ENCODE measurements around the gene C8G. TPM values are rescaled to one million over a fixed set of nuclear protein-coding genes. Genes with fewer than 3 reads are reported as not detected.

Gene C8G
- total RNA-seq, 2 donors from 2014 or later, result 1.4 to 2.7 TPM

GRCh38 chr9:136975644-136976043, 30.6 kb downstream of the C8G start:
- Mint-ChIP-seq H3K4me1 (peaks cover 22% of the 10 kb centered on the region), H3K27ac (peak overlapping the region; percentile 74), H3K4me3 (peak overlapping the region; percentile 86), H3K36me3 (ENCODE audit: low read depth) (no peaks in the 10 kb centered on the region), H3K27me3 (no peaks in the 10 kb centered on the region)
- ATAC-seq (no peak), DNase-seq (peak in 1 of 3 donors; percentile 39)
- H3K9me3 ChIP-seq (ENCODE audit: control insufficient read depth, low read length, poor library complexity, severe bottlenecking), result no peaks in the 10 kb centered on the region

- H3K9me3 ChIP-seq (ENCODE audit: control insufficient read depth, low read length, poor library complexity, severe bottlenecking), result no peaks in the 10 kb centered on the region
- ATAC-seq, result no peak
- Mint-ChIP-seq H3K27ac (peak within 1 kb of the TSS; percentile 74), H3K36me3 (ENCODE audit: low read depth) (no peaks in the 10 kb centered on the region), H3K4me1 (peaks cover 24% of the 10 kb centered on the region), H3K4me3 (peak within 1 kb of the TSS; percentile 86), H3K27me3 (no peaks in the 10 kb centered on the region)
- no peak for DNase-seq
Observed at GRCh38 chr9:136977223-136977622, 32.2 kb downstream of the C8G start, which contains the start of gene PTGDS. PTGDS (plus strand) TSS chr9:136977504; CDS start chr9:136977579, 75 bp downstream.

- Mint-ChIP-seq H3K27me3 (no peaks in the 10 kb centered on the region), H3K36me3 (ENCODE audit: low read depth) (no peaks in the 10 kb centered on the region), H3K4me1 (peaks cover 24% of the 10 kb centered on the region), H3K27ac (no peak overlapping the region), H3K4me3 (peak overlapping the region; percentile 86)
- ATAC-seq (no peak), DNase-seq (no peak)
- no peaks in the 10 kb centered on the region for H3K9me3 ChIP-seq (ENCODE audit: control insufficient read depth, low read length, poor library complexity, severe bottlenecking)
Observed at GRCh38 chr9:136977649-136978072, 32.6 kb downstream of the C8G start.

GRCh38 chr9:136978073-136978864, 33.2 kb downstream of the C8G start:
- ATAC-seq, result peak; percentile 74
- peaks cover 24% of the 10 kb centered on the region for H3K4me1 Mint-ChIP-seq
- H3K4me3 Mint-ChIP-seq, result peak overlapping the region; percentile 86

GRCh38 chr9:136978865-136979544, 34.0 kb downstream of the C8G start:
- H3K4me1 Mint-ChIP-seq, result peaks cover 27% of the 10 kb centered on the region
- no peaks in the 10 kb centered on the region for H3K9me3 ChIP-seq (ENCODE audit: control insufficient read depth, low read length, poor library complexity, severe bottlenecking)
- peaks cover 7% of the 10 kb centered on the region for H3K27me3 Mint-ChIP-seq
- no peak overlapping the region for H3K4me3 Mint-ChIP-seq
- DNase-seq (no peak), ATAC-seq (no peak)
- H3K27ac Mint-ChIP-seq, result no peak overlapping the region
- H3K36me3 Mint-ChIP-seq (ENCODE audit: low read depth), result peaks cover 3% of the 10 kb centered on the region

More at GRCh38 chr9:136978073-136978864, 33.2 kb downstream of the C8G start:
- peak; percentile 66 to 82 (median 76) for DNase-seq
- Mint-ChIP-seq H3K36me3 (ENCODE audit: low read depth) (no peaks in the 10 kb centered on the region), H3K27ac (no peak overlapping the region), H3K27me3 (no peaks in the 10 kb centered on the region)
- no peaks in the 10 kb centered on the region for H3K9me3 ChIP-seq (ENCODE audit: control insufficient read depth, low read length, poor library complexity, severe bottlenecking)

- Mint-ChIP-seq H3K27me3 (peaks cover 10% of the 10 kb centered on the region), H3K4me3 (no peak overlapping the region), H3K4me1 (peaks cover 21% of the 10 kb centered on the region), H3K27ac (no peak overlapping the region), H3K36me3 (ENCODE audit: low read depth) (peaks cover 5% of the 10 kb centered on the region)
- no peak for DNase-seq
- no peaks in the 10 kb centered on the region for H3K9me3 ChIP-seq (ENCODE audit: control insufficient read depth, low read length, poor library complexity, severe bottlenecking)
- ATAC-seq, result no peak
Observed at GRCh38 chr9:136979769-136980587, 34.9 kb downstream of the C8G start.

- Mint-ChIP-seq H3K4me3 (no peak overlapping the region), H3K27me3 (peaks cover 10% of the 10 kb centered on the region), H3K4me1 (peaks cover 16% of the 10 kb centered on the region), H3K36me3 (ENCODE audit: low read depth) (peaks cover 5% of the 10 kb centered on the region), H3K27ac (no peak overlapping the region)
- no peak for ATAC-seq
- H3K9me3 ChIP-seq (ENCODE audit: control insufficient read depth, low read length, poor library complexity, severe bottlenecking), result no peaks in the 10 kb centered on the region
- no peak for DNase-seq
Observed at GRCh38 chr9:136980669-136981478, 35.8 kb downstream of the C8G start.

- H3K4me3 Mint-ChIP-seq, result no peak overlapping the region
- peaks cover 5% of the 10 kb centered on the region for H3K36me3 Mint-ChIP-seq (ENCODE audit: low read depth)
- no peaks in the 10 kb centered on the region for H3K9me3 ChIP-seq (ENCODE audit: control insufficient read depth, low read length, poor library complexity, severe bottlenecking)
- H3K4me1 Mint-ChIP-seq, result peaks cover 10% of the 10 kb centered on the region
- no peak for DNase-seq
- no peak overlapping the region for H3K27ac Mint-ChIP-seq
- no peak for ATAC-seq
- peaks cover 10% of the 10 kb centered on the region for H3K27me3 Mint-ChIP-seq
Observed at GRCh38 chr9:136981588-136982231, 36.7 kb downstream of the C8G start.

GRCh38 chr9:136982232-136983051, 37.4 kb downstream of the C8G start, which contains the start of gene LCNL1:
LCNL1 (plus strand) TSS chr9:136982993; CDS start chr9:136983587, 594 bp downstream.
- Mint-ChIP-seq H3K36me3 (ENCODE audit: low read depth) (peaks cover 5% of the 10 kb centered on the region), H3K27ac (no peak within 1 kb of the TSS), H3K27me3 (peaks cover 10% of the 10 kb centered on the region), H3K4me1 (peaks cover 10% of the 10 kb centered on the region), H3K4me3 (peak within 1 kb of the TSS; percentile 53)
- no peak for DNase-seq
- ATAC-seq, result no peak
- H3K9me3 ChIP-seq (ENCODE audit: control insufficient read depth, low read length, poor library complexity, severe bottlenecking), result no peaks in the 10 kb centered on the region

- ATAC-seq, result no peak
- peaks cover 10% of the 10 kb centered on the region for H3K4me1 Mint-ChIP-seq
- H3K27ac Mint-ChIP-seq, result no peak overlapping the region
Observed at GRCh38 chr9:136983167-136983566, 38.1 kb downstream of the C8G start.

GRCh38 chr9:136983656-136984314, 38.7 kb downstream of the C8G start:
- Mint-ChIP-seq H3K36me3 (ENCODE audit: low read depth) (peaks cover 6% of the 10 kb centered on the region), H3K27me3 (peaks cover 10% of the 10 kb centered on the region), H3K27ac (no peak overlapping the region), H3K4me3 (peak overlapping the region; percentile 4), H3K4me1 (peaks cover 10% of the 10 kb centered on the region)
- H3K9me3 ChIP-seq (ENCODE audit: control insufficient read depth, low read length, poor library complexity, severe bottlenecking), result no peaks in the 10 kb centered on the region
- ATAC-seq, result no peak
- no peak for DNase-seq

More at GRCh38 chr9:136983167-136983566, 38.1 kb downstream of the C8G start:
- DNase-seq, result no peak
- Mint-ChIP-seq H3K4me3 (peak overlapping the region; percentile 53), H3K36me3 (ENCODE audit: low read depth) (peaks cover 6% of the 10 kb centered on the region), H3K27me3 (peaks cover 10% of the 10 kb centered on the region)
- no peaks in the 10 kb centered on the region for H3K9me3 ChIP-seq (ENCODE audit: control insufficient read depth, low read length, poor library complexity, severe bottlenecking)

All from T-helper 17 cell (primary cell).